ENCODE results near the gene ZNF594.
"Not testable (repeated sequence)": the region's sequence is repeated elsewhere in the genome, so short reads cannot be mapped to it uniquely, and the experiment has no call there.

The ZNF594 gene

DNA sequence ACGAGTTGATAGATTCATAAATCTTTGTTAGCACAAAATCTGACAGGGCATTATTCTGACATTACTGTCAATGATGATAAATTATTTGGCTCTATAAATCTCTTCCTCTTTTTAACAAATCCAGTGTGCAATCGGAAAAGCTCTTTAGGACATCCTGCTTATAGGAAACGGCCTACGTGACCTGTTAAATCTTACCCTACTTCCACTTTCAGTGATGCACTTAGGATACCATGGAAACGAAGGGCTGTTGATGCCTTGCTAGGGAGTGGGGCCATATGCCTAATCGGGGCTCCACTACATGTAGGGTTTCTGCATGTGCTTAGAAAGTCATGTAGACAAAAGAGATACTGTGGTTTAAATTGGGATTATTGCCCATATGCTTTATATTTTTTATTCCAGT is 27.2 kb downstream of the ZNF594 start:
- H4K20me1 ChIP-seq (ENCODE audit: insufficient read depth, low read length): no peaks in the 10 kb centered on the region
- H3K4me1 ChIP-seq (ENCODE audit: low read length): peaks cover 10% of the 10 kb centered on the region; the same call in 1 of the 2 replicates
- H3K79me2 ChIP-seq (ENCODE audit: low read length): no peaks in the 10 kb centered on the region
- H3K27ac ChIP-seq (ENCODE audit: low read length): no peak overlapping the region
- H3K9me3 ChIP-seq (ENCODE audit: insufficient read depth, low read length): no peaks in the 10 kb centered on the region
- no peak overlapping the region for H3K4me3 ChIP-seq (ENCODE audit: low read length)
- no peak overlapping the region for H2AFZ ChIP-seq (ENCODE audit: low read depth, low read length)
- no peak overlapping the region for H3K9ac ChIP-seq (ENCODE audit: low read length)
- no peaks in the 10 kb centered on the region for H3K27me3 ChIP-seq (ENCODE audit: low read depth, low read length)
- no peak overlapping the region for H3K4me2 ChIP-seq (ENCODE audit: low read length)
- H3K36me3 ChIP-seq (replicated peaks; ENCODE audit: low read depth, low read length): no peaks in the 10 kb centered on the region
- TF ChIP-seq CTCF (IDR thresholded peaks at IDR 0.05; ENCODE audit: low read depth, low read length) (no peak), EZH2phosphoT487 (IDR thresholded peaks at IDR 0.05; ENCODE audit: low read depth) (no peak)

DNA sequence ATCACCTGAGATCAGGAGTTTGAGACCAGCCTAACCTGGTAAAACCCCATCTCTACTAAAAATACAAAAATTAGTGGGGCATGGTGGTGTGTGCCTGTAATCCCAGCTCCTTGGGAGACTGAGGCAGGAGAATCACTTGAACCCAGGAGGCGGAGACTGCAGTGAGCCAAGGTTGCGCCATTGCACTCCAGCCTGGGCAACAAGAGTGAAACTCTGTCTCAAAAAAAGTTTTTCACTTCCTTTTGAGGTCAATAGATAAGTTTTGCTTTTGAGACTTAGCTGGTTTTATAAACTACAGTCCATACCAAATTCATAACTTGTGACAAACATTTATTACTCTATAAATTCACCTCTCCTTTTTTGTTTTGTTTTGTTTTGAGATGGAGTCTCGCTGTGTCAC is 29.9 kb downstream of the ZNF594 start:
- H3K9me3 ChIP-seq (ENCODE audit: insufficient read depth, low read length); H3K27ac ChIP-seq (ENCODE audit: low read length); H2AFZ ChIP-seq (ENCODE audit: low read depth, low read length); H3K27me3 ChIP-seq (ENCODE audit: low read depth, low read length); H3K36me3 ChIP-seq (replicated peaks; ENCODE audit: low read depth, low read length); H3K4me1 ChIP-seq (ENCODE audit: low read length); H4K20me1 ChIP-seq (ENCODE audit: insufficient read depth, low read length); H3K4me3 ChIP-seq (ENCODE audit: low read length); H3K9ac ChIP-seq (ENCODE audit: low read length); H3K79me2 ChIP-seq (ENCODE audit: low read length): not testable (repeated sequence)
- peak overlapping the region; percentile 30; the same call in 1 of the 2 replicates for H3K4me2 ChIP-seq (ENCODE audit: low read length)

- not testable (repeated sequence) for H3K4me1 ChIP-seq (ENCODE audit: low read length); H2AFZ ChIP-seq (ENCODE audit: low read depth, low read length); H3K9me3 ChIP-seq (ENCODE audit: insufficient read depth, low read length); H3K36me3 ChIP-seq (replicated peaks; ENCODE audit: low read depth, low read length); H3K9ac ChIP-seq (ENCODE audit: low read length); H3K27ac ChIP-seq (ENCODE audit: low read length); H3K79me2 ChIP-seq (ENCODE audit: low read length); H3K27me3 ChIP-seq (ENCODE audit: low read depth, low read length); H3K4me3 ChIP-seq (ENCODE audit: low read length); H4K20me1 ChIP-seq (ENCODE audit: insufficient read depth, low read length); H3K4me2 ChIP-seq (ENCODE audit: low read length)
Measured at GRCh38 chr17:5160702-5161101, 31.0 kb downstream of the ZNF594 start.

DNA sequence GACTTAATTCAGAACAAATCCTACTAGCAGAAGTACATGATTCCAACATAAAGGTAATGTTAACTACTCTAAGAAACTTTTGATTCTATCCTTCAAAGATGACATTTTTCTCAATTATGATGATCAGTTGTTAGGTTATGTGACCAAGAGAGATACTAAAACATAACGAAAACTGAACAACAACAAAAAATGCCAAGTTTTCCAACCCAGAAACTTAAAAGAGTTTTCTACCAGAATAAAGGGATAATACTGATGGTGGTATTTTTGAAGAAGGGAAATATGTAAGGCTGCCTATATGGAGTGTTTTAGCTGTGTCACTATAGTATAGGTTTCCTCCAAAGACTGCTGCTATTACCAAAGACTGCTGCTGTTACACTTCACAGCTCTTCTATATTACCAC is 45.5 kb downstream of the ZNF594 start:
- H3K9me3 ChIP-seq (ENCODE audit: insufficient read depth, low read length); H4K20me1 ChIP-seq (ENCODE audit: insufficient read depth, low read length); H3K9ac ChIP-seq (ENCODE audit: low read length); H3K27me3 ChIP-seq (ENCODE audit: low read depth, low read length); H3K4me1 ChIP-seq (ENCODE audit: low read length); H3K27ac ChIP-seq (ENCODE audit: low read length); H3K4me2 ChIP-seq (ENCODE audit: low read length); H2AFZ ChIP-seq (ENCODE audit: low read depth, low read length); H3K79me2 ChIP-seq (ENCODE audit: low read length); H3K36me3 ChIP-seq (replicated peaks; ENCODE audit: low read depth, low read length); H3K4me3 ChIP-seq (ENCODE audit: low read length): not testable (repeated sequence)

DNA sequence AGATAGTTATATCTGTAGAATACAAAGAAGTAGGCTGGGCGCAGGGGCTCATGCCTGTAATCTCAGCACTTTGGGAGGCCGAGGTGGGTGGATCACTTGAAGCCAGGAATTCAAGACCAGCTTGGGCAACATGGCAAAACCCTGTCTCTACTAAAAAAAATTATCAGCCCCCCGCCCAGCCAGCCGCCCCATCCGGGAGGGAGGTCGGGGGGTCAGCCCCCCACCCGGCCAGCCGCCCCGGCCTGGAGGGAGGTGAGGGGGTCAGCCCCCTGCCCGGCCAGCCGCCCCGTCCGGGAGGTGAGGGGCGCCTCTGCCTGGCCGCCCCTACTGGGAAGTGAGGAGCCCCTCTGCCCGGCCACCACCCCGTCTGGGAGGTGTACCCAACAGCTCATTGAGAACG is 48.8 kb downstream of the ZNF594 start:
- not testable (repeated sequence) for H3K27me3 ChIP-seq (ENCODE audit: low read depth, low read length); H3K36me3 ChIP-seq (replicated peaks; ENCODE audit: low read depth, low read length); H3K9me3 ChIP-seq (ENCODE audit: insufficient read depth, low read length); H3K4me3 ChIP-seq (ENCODE audit: low read length); H3K27ac ChIP-seq (ENCODE audit: low read length); H2AFZ ChIP-seq (ENCODE audit: low read depth, low read length); H3K79me2 ChIP-seq (ENCODE audit: low read length); H3K4me1 ChIP-seq (ENCODE audit: low read length); H3K4me2 ChIP-seq (ENCODE audit: low read length); H4K20me1 ChIP-seq (ENCODE audit: insufficient read depth, low read length); H3K9ac ChIP-seq (ENCODE audit: low read length)

DNA sequence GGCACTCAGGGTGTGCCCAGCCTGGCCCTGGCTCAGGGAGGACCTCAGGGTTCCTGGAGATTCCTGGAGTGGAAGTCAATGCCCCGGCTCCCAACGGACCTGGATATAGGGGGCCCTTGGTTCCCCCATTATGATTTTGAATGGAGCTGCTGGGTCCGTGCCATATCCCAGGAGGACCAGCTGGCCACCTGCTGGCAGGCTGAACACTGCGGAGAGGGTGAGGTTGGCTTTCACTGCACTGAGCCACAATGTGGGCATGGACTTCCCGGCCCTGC is 52.3 kb downstream of the ZNF594 start:
- no peak overlapping the region for H3K4me2 ChIP-seq (ENCODE audit: low read length)
- H3K27ac ChIP-seq (ENCODE audit: low read length): no peak overlapping the region
- no peak overlapping the region for H3K9ac ChIP-seq (ENCODE audit: low read length)
- no peaks in the 10 kb centered on the region for H3K79me2 ChIP-seq (ENCODE audit: low read length)
- TF ChIP-seq EZH2phosphoT487 (IDR thresholded peaks at IDR 0.05; ENCODE audit: low read depth) (no peak), CTCF (IDR thresholded peaks at IDR 0.05; ENCODE audit: low read depth, low read length) (no peak)
- H3K4me3 ChIP-seq (ENCODE audit: low read length): no peak overlapping the region
- no peak overlapping the region for H2AFZ ChIP-seq (ENCODE audit: low read depth, low read length)
- no peaks in the 10 kb centered on the region for H3K27me3 ChIP-seq (ENCODE audit: low read depth, low read length)
- H4K20me1 ChIP-seq (ENCODE audit: insufficient read depth, low read length): no peaks in the 10 kb centered on the region
- no peaks in the 10 kb centered on the region for H3K9me3 ChIP-seq (ENCODE audit: insufficient read depth, low read length)
- H3K36me3 ChIP-seq (replicated peaks; ENCODE audit: low read depth, low read length): no peaks in the 10 kb centered on the region
- H3K4me1 ChIP-seq (ENCODE audit: low read length): no peaks in the 10 kb centered on the region

Measured in OCI-LY3 (cell line).